OCI-LY7 (cell line): Measurements from ENCODE around the gene LBX2.

ENCODE experiments used
- EZH2phosphoT487 ChIP-seq: fragments of 200-600 bp; sonication (generic); IDR thresholded peaks from 2 replicates; pipeline ENCODE4 v1.6.1; 2018; ENCODE audit warnings: low read depth, borderline replicate concordance, mild to moderate bottlenecking, mixed run types, antibody characterized with exemption, low read length, moderate library complexity, mixed read lengths
- TF ChIP-seq, protein P1 (sequence below): fragments of 200-600 bp; sonication (generic); conservative IDR thresholded peaks from 2 replicates; pipeline ENCODE4 v1.5.1; 2014; ENCODE audit warnings: mild to moderate bottlenecking, antibody characterized with exemption, low read length, moderate library complexity, mixed read lengths

DNA sequence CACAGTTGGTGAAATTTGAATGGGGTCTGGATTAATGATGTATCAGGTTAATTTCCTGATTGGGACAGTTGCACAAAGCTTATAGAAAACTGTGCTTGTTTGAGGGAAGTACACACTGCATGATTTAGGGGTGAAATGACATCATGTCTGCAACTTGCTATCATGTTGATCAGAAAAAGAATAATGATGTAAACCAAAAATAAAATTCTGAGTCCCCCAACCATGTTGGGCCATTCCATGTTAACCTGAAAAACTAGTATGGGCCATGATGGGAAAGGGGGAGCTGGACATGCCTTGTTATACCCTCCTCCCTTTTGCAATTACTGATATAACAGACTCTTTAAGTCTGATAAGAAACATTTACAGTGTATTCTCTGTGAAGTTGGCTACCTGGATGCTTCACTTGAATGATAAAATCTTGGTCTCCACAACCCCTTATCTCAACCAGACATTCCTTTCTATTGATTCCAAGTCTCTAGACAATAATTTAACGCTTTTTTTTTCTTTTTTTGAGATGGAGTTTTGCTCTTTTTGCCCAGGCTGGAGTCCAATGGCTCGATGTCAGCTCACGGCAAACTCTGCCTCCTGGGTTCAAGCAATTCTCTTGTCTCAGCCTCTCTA lies 48.7 kb downstream of the LBX2 start:
- TF ChIP-seq, protein P1, sequence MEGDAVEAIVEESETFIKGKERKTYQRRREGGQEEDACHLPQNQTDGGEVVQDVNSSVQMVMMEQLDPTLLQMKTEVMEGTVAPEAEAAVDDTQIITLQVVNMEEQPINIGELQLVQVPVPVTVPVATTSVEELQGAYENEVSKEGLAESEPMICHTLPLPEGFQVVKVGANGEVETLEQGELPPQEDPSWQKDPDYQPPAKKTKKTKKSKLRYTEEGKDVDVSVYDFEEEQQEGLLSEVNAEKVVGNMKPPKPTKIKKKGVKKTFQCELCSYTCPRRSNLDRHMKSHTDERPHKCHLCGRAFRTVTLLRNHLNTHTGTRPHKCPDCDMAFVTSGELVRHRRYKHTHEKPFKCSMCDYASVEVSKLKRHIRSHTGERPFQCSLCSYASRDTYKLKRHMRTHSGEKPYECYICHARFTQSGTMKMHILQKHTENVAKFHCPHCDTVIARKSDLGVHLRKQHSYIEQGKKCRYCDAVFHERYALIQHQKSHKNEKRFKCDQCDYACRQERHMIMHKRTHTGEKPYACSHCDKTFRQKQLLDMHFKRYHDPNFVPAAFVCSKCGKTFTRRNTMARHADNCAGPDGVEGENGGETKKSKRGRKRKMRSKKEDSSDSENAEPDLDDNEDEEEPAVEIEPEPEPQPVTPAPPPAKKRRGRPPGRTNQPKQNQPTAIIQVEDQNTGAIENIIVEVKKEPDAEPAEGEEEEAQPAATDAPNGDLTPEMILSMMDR: no peak
- TF ChIP-seq EZH2phosphoT487: no peak
